Measurements from ENCODE around the gene USP21. TPM values are rescaled to one million over a fixed set of nuclear protein-coding genes. Genes with fewer than 3 reads are reported as not detected.

The USP21 gene
- total and polyA plus RNA-seq, 2 of the 4 experiments (the other 2 are of a cell fraction), result 6.3 to 23.8 TPM

DNA sequence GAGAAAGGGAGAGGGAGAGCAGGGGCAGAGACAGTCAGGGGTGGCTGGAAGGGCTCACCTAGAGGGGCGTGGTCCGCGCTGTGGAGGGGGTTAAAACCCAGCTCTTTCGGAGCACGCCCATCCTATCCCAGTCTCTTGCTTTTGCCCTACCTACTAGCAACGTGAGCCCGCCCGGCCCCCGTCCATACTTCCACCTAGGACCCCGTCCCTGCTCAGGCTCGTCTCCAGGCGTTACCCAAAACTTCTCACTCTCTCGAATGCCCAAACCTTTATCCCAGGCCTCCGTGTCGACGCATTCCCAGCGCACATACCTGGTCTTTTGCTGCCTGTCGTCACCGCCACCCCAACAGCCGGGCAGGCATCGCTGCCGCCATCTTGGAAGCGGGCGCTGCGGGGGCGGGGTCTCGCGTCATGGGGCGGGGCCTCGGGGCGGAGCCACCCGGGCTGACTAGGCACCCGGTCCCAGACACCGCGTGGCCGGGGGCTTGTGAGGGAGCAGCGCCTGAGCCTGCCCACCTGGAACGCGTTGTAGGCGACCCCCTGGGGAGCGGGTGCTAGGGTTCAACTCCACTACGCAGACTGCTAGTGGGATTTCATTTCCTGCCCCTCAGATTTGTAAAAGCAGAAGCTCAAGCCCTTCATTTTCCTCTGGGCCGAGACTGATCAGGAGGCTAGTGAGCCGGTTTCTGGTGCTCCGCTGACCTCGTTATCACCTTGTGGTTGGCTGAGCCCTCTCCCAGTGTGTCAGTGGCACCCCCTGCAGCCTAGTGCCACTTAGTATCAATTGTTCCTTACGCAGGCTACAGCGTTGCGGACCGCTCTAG, 18.0 kb downstream of the USP21 start, which contains the start of gene B4GALT3:
Gene B4GALT3 (minus strand): TSS at position 396 of the 824 bp plus-strand sequence. CDS start 1,447 bp downstream, outside the sequence.
- Histone ChIP-seq H3K4me3 (ENCODE audit: insufficient read depth, low read depth, low read length) (peak within 1 kb of the TSS; percentile 98), H3K56ac (ENCODE audit: extremely low read depth, insufficient read depth, low read length) (peak within 1 kb of the TSS; percentile 80; the same call in 1 of the 2 replicates), H3K14ac (replicated peaks; ENCODE audit: low read depth, low read length) (peak within 1 kb of the TSS; percentile 91), H3K79me1 (ENCODE audit: low read depth in 1 of 2, low read length in 2 of 2) (peaks cover 14 to 32% of the 10 kb centered on the region in 2 experiments), H2BK5ac (ENCODE audit: low read depth, low read length, poor library complexity, severe bottlenecking) (peak within 1 kb of the TSS; percentile 90), H3K36me3 (ENCODE audit: control insufficient read depth, insufficient read depth, low read length) (peaks cover 20% of the 10 kb centered on the region), H3K4me2 (ENCODE audit: low read depth, low read length) (peak within 1 kb of the TSS; percentile 96), H3K9ac (ENCODE audit: low read depth, low read length) (peak within 1 kb of the TSS; percentile 99), H2AFZ (replicated peaks; ENCODE audit: low read length, poor library complexity) (peak within 1 kb of the TSS; percentile 100), H2AK9ac (replicated peaks; ENCODE audit: low read depth, low read length, poor library complexity) (peak within 1 kb of the TSS; percentile 97), H3K4me1 (ENCODE audit: control insufficient read depth, insufficient read depth, low read length) (peaks cover 17% of the 10 kb centered on the region), H3K9me3 (ENCODE audit: control insufficient read depth, insufficient read depth, low read length) (no peaks in the 10 kb centered on the region), H4K8ac (ENCODE audit: low read depth in 2 of 2, low read length in 2 of 2) (peak within 1 kb of the TSS; percentile 87 to 99), H3K4ac (ENCODE audit: low read depth, low read length) (peak within 1 kb of the TSS; percentile 94), H3K23ac (ENCODE audit: low read depth, low read length) (peak within 1 kb of the TSS; percentile 94), H3K27me3 (ENCODE audit: control insufficient read depth, insufficient read depth, low read length) (no peaks in the 10 kb centered on the region), H2BK15ac (ENCODE audit: low read depth, low read length) (no peak within 1 kb of the TSS), H3K18ac (ENCODE audit: low read depth, low read length) (peak within 1 kb of the TSS; percentile 96), H4K20me1 (ENCODE audit: insufficient read depth, low read length) (peaks cover 13% of the 10 kb centered on the region; the same call in 1 of the 2 replicates), H3K9me1 (ENCODE audit: insufficient read depth, low read length) (peaks cover 14% of the 10 kb centered on the region), H3K27ac (ENCODE audit: insufficient read depth, low read length) (peak within 1 kb of the TSS; percentile 98), H2BK20ac (ENCODE audit: low read depth, low read length) (no peak within 1 kb of the TSS), H2AK5ac (ENCODE audit: low read depth, low read length) (peak within 1 kb of the TSS; percentile 78), H4K91ac (ENCODE audit: insufficient read depth, low read depth, low read length) (peak within 1 kb of the TSS; percentile 82), H2BK120ac (ENCODE audit: low read depth, low read length) (peak within 1 kb of the TSS; percentile 75), H4K5ac (ENCODE audit: low read depth, low read length) (peak within 1 kb of the TSS; percentile 98)
- no TSS peak for BruUV-seq (replicated peaks)
- ATAC-seq (ENCODE audit: low read depth), result peak; percentile 97
- in situ Hi-C loops (cut with MboI; ENCODE audit: low sequenced_read_pairs), result no loop called here
- 2% methylated on average over 33 of the region's 50 CpGs; no CpG with 5 or more reads in 1 of the 2 experiments for WGBS, 2 experiments (ENCODE audit: extremely low coverage in 2 of 2, insufficient read length in 1 of 2)
- DNase-seq, result peak; percentile 65
- CTCF ChIA-PET, result interaction anchor here (1.9 kb wide), 1 partner anchor 11 kb away, joined by 5 read pairs; the partner anchor contains the start of gene PPOX
- POLR2A ChIA-PET (ENCODE audit: unreplicated experiment), result no interaction called here
- dilution Hi-C loops (cut with HindIII; ENCODE audit: low sequenced_read_pairs, unreplicated experiment), result no loop called here
- intact Hi-C loops (cut with micrococcal nuclease), result no loop called here
- no peak for TF ChIP-seq RFX5 (IDR thresholded peaks at IDR 0.05; ENCODE audit: low read depth, low read length)
- peak; percentile 78; the same call in 1 of the 2 replicates for TF ChIP-seq MAZ (IDR thresholded peaks at IDR 0.05; ENCODE audit: borderline replicate concordance, low read depth, low read length)
- peak; percentile 87 for TF ChIP-seq POLR2A (IDR thresholded peaks at IDR 0.05; ENCODE audit: low read depth, low read length)
- TF ChIP-seq RAD21 (IDR thresholded peaks at IDR 0.05; ENCODE audit: low read length), result no peak
- no peak for TF ChIP-seq FOS (IDR thresholded peaks at IDR 0.05; ENCODE audit: low read depth, low read length)
- TF ChIP-seq, protein P1, sequence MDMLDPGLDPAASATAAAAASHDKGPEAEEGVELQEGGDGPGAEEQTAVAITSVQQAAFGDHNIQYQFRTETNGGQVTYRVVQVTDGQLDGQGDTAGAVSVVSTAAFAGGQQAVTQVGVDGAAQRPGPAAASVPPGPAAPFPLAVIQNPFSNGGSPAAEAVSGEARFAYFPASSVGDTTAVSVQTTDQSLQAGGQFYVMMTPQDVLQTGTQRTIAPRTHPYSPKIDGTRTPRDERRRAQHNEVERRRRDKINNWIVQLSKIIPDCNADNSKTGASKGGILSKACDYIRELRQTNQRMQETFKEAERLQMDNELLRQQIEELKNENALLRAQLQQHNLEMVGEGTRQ (IDR thresholded peaks at IDR 0.05; ENCODE audit: low read depth, low read length), result 0 out of 2 replicates have a peak, but pooled peaks have one; percentile 13
- no peak for TF ChIP-seq CHD1 (IDR thresholded peaks at IDR 0.05; ENCODE audit: low read depth, low read length)
- TF ChIP-seq, protein P2, sequence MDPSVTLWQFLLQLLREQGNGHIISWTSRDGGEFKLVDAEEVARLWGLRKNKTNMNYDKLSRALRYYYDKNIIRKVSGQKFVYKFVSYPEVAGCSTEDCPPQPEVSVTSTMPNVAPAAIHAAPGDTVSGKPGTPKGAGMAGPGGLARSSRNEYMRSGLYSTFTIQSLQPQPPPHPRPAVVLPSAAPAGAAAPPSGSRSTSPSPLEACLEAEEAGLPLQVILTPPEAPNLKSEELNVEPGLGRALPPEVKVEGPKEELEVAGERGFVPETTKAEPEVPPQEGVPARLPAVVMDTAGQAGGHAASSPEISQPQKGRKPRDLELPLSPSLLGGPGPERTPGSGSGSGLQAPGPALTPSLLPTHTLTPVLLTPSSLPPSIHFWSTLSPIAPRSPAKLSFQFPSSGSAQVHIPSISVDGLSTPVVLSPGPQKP (IDR thresholded peaks at IDR 0.05; ENCODE audit: borderline replicate concordance, low read depth, low read length), result no peak
- TF ChIP-seq, protein P3, sequence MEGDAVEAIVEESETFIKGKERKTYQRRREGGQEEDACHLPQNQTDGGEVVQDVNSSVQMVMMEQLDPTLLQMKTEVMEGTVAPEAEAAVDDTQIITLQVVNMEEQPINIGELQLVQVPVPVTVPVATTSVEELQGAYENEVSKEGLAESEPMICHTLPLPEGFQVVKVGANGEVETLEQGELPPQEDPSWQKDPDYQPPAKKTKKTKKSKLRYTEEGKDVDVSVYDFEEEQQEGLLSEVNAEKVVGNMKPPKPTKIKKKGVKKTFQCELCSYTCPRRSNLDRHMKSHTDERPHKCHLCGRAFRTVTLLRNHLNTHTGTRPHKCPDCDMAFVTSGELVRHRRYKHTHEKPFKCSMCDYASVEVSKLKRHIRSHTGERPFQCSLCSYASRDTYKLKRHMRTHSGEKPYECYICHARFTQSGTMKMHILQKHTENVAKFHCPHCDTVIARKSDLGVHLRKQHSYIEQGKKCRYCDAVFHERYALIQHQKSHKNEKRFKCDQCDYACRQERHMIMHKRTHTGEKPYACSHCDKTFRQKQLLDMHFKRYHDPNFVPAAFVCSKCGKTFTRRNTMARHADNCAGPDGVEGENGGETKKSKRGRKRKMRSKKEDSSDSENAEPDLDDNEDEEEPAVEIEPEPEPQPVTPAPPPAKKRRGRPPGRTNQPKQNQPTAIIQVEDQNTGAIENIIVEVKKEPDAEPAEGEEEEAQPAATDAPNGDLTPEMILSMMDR (conservative IDR thresholded peaks at IDR 0.05; ENCODE audit: low read depth, low read length), result no peak
- no peak for TF ChIP-seq SMC3 (IDR thresholded peaks at IDR 0.05; ENCODE audit: low read depth, low read length)
- TF ChIP-seq MAFK (IDR thresholded peaks at IDR 0.05; ENCODE audit: low read depth, low read length), result no peak
- TF ChIP-seq CEBPB (IDR thresholded peaks at IDR 0.05; ENCODE audit: low read depth, low read length), result no peak
- TF ChIP-seq BHLHE40 (IDR thresholded peaks at IDR 0.05; ENCODE audit: low read depth, low read length), result no peak
- TF ChIP-seq MXI1 (IDR thresholded peaks at IDR 0.05; ENCODE audit: borderline replicate concordance, low read depth, low read length), result peak; percentile 62; the same call in 1 of the 2 replicates

Data from IMR-90 (cell line).